ENCODE data around the gene PBX2.

DNA sequence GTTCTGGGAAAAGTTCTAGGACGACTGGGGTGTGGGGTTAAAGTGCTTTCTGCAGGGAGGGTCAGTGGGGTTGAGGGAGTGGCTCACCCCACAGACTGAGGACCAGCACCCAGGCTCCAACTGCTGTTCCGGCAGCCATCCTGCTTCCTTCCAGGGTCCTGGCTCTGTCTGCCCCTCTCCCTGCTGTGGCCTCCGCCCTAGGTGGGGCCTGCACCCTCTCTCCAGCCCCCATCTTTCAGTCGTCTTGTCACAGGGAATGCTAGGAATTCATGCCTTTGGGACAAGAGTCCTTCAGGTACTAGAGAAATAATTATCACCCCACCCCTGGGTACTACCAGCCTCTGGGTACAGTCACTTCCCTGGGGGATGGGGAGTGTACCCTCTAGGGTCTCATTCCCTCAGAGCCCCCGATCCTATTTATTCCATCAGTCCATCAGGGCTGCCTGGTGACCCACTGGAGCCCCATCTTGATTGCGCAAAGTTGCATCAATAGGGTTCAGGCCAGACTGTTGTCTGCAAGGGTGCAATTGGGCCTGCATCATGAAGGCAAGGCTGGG is 5.8 kb downstream of the PBX2 start, which contains the start of gene AGER:
- TF ChIP-seq, protein P1, sequence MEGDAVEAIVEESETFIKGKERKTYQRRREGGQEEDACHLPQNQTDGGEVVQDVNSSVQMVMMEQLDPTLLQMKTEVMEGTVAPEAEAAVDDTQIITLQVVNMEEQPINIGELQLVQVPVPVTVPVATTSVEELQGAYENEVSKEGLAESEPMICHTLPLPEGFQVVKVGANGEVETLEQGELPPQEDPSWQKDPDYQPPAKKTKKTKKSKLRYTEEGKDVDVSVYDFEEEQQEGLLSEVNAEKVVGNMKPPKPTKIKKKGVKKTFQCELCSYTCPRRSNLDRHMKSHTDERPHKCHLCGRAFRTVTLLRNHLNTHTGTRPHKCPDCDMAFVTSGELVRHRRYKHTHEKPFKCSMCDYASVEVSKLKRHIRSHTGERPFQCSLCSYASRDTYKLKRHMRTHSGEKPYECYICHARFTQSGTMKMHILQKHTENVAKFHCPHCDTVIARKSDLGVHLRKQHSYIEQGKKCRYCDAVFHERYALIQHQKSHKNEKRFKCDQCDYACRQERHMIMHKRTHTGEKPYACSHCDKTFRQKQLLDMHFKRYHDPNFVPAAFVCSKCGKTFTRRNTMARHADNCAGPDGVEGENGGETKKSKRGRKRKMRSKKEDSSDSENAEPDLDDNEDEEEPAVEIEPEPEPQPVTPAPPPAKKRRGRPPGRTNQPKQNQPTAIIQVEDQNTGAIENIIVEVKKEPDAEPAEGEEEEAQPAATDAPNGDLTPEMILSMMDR (conservative IDR thresholded peaks at IDR 0.05 in 1 of 2, IDR thresholded peaks at IDR 0.05 in 1 of 2; ENCODE audit: extremely low read depth in 1 of 2, insufficient read depth in 1 of 2, low read depth in 1 of 2, low read length in 2 of 2): no peak
- TF ChIP-seq EZH2 (IDR thresholded peaks at IDR 0.05; ENCODE audit: borderline replicate concordance, low read length): no peak
